Hypothalamus (tissue), 51 donors: Measurements from ENCODE around the gene PCBP1.
"Not testable (repeated sequence)": the region's sequence is repeated elsewhere in the genome, so short reads cannot be mapped to it uniquely, and the experiment has no call there.

Source experiments
- DNase-seq, 51 donors: peaks; one replicate each; lab custom pipeline; 2025; lab: John Stamatoyannopoulos, UW

The PCBP1 gene

GRCh38 chr2:70080610-70081200 is 6.6 kb upstream of the PCBP1 start:
- DNase-seq, result no peak

DNA sequence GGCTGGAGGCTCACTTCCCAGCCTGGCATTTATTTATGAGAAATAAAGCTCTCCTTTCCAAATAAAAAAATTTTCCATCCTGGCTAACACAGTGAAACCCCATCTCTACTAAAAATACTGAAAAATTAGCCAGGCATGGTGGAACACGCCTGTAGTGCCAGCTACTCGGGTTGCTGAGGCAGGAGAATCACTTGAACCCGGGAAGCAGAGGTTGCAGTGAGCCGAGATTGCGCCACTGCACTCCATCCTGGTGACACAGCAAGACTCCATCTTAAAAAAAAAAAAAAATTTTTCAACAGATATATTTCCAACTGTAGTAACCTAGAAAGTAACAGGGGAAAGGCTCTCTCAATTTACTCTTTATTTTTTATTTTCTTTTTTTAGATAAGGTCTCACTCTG is 6.1 kb upstream of the PCBP1 start:
- DNase-seq, result no peak

- DNase-seq, result no peak
Observed at GRCh38 chr2:70083344-70084156, 3.7 kb upstream of the PCBP1 start.

DNA sequence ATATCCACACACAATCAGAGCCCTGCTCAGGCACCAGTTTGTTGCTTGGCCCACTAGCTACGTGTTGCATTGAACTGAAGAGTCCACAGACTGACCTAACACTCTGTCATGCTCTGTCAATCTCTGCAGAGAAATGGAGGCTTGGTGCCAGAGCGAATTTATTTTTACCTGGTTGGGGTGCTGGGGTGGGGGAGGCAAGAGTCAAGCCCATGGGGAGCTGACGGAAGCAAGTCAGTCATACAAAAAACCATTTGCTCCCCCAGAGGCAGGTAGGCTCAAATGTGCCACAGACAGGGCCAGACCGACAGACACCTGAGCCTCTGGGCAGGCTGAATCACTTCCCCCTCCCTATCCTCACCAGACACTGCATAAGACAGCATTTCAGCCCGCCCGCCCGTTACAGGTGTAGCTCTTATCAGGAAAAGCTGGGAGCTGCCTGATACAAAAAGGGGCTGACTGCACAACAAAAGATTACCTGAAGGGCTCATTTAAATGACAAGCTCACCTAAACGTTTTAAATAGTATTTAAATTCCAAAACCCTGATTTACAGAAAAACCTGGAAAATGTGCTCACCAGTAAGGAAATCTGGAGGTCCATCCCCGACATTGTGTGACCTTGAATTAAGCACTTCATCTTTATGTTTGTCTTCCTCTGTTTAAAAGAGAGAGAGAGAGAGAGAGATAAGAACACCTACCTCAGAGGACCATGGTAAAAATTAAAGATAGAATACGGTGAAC is 2.1 kb upstream of the PCBP1 start:
- DNase-seq, result peak in 12 of 51 donors; percentile 15 to 68 (median 31)

DNA sequence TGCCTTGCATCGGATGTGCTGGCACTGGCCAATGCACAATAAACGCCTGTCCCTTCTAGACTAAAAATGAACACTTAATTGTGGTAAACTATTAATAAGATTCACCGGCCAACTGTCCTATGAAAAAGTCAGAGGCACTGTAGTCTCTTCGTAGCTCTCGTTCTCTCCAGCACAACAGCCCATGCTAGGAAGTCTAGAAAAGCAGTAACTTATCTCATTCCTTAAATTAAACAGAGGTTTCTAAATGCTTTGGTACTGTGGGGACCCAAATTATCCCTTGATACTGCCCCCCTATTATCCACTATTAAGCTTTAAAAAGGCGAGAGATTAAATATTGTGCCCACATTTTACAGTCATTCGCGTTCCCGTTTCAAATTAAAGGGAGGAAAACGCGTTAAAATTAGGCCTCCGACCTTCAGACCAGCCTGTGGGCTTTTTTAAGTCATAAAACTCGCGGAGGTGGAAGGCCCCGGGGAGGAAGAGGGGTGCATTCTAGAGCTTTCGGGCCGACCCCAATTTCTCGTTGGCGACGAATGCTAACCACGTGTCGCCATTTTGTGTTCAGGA is 1.5 kb upstream of the PCBP1 start:
- peak in 1 of 51 donors; percentile 73 for DNase-seq

GRCh38 chr2:70086278-70086837 is 919 bp upstream of the PCBP1 start:
- peak; percentile 22 to 95 (median 70) for DNase-seq

DNA sequence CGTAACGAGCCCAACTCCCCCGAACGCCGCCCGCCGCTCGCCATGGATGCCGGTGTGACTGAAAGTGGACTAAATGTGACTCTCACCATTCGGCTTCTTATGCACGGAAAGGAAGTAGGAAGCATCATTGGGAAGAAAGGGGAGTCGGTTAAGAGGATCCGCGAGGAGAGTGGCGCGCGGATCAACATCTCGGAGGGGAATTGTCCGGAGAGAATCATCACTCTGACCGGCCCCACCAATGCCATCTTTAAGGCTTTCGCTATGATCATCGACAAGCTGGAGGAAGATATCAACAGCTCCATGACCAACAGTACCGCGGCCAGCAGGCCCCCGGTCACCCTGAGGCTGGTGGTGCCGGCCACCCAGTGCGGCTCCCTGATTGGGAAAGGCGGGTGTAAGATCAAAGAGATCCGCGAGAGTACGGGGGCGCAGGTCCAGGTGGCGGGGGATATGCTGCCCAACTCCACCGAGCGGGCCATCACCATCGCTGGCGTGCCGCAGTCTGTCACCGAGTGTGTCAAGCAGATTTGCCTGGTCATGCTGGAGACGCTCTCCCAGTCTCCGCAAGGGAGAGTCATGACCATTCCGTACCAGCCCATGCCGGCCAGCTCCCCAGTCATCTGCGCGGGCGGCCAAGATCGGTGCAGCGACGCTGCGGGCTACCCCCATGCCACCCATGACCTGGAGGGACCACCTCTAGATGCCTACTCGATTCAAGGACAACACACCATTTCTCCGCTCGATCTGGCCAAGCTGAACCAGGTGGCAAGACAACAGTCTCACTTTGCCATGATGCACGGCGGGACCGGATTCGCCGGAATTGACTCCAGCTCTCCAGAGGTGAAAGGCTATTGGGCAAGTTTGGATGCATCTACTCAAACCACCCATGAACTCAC is 673 bp downstream of the PCBP1 start:
- peak in 33 of 51 donors; percentile 18 to 80 (median 48) for DNase-seq

DNA sequence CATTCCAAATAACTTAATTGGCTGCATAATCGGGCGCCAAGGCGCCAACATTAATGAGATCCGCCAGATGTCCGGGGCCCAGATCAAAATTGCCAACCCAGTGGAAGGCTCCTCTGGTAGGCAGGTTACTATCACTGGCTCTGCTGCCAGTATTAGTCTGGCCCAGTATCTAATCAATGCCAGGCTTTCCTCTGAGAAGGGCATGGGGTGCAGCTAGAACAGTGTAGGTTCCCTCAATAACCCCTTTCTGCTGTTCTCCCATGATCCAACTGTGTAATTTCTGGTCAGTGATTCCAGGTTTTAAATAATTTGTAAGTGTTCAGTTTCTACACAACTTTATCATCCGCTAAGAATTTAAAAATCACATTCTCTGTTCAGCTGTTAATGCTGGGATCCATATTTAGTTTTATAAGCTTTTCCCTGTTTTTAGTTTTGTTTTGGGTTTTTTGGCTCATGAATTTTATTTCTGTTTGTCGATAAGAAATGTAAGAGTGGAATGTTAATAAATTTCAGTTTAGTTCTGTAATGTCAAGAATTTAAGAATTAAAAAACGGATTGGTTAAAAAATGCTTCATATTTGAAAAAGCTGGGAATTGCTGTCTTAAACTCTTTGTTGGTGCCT is 1.4 kb downstream of the PCBP1 start:
- DNase-seq, result no peak

GRCh38 chr2:70089220-70089982 is 2.1 kb downstream of the PCBP1 start:
- DNase-seq, result peak in 4 of 51 donors; percentile 14 to 35 (median 26)

DNA sequence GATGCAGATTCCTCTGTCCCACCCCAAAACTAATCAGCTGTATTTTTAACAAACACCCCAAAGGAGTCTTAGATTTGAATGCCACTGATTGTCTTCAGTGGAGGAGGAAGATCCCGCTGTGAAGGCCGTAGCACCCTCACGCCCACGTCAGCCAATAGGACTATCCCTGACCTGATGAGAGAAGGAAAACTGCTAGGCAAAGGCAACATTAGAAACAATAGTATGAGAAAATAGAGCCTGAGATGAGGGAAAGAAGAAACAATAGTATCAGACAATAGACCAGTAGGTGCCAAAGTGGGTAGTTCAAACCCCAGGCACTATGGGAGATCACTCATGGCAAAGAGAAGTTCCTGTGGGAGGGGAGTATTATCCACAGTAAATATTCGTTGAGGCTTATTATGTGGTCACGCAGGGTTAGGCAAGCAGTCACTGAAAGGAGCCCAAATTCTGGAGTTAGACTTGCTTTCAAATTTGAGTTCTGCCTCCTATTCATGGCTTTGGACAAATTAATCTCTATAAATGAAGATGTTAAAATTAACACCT is 2.8 kb downstream of the PCBP1 start:
- no peak for DNase-seq

DNA sequence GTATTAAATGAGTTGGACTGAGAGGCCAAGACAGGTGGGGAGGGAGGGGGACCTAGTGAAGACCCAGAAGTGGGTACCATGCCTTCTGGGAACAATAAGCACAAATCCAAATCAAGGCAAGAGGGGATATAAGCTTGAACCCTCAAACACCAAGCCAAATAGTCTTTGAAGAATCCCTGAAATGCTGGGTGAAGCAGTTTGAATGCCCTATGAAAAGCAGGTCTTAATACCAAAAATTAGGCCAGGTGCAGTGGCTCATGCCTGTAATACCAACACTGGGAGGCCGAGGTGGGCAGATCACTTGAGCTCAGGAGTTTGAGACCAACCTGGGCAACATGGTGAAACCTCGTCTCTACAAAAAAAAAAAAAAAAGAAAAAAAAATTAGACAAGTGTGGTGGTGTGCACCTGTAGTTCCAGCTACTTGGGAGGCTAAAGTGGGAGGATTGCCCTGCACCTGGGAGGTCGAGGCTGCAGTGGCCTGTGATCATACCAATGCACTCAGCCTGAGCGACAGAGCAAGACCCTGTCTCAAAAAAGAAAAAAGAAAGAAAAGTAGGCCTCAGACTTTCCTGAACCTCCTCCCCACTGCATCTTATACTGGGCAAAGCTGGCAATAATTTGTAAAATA is 3.5 kb downstream of the PCBP1 start:
- DNase-seq, result no peak

DNA sequence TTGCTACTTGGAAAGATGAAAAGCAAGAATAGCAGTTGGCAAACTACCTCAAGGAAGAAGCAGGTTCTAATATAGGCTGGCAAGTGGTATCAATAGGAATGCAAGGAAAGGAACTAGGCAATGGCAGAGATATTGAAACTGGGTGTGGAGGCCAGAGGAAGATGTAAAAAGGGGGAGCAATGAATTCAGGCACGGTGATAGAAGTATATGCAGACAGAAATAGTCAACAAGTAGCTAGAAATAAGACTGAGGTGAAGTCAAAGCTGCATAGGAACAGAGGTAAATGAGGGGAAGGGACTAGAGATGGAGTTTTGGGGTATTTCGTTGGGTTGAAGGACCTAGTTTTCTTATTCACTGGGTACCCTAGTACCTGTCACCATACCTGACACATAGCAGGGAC is 4.1 kb downstream of the PCBP1 start:
- DNase-seq, result no peak

GRCh38 chr2:70091816-70092215 is 4.5 kb downstream of the PCBP1 start:
- DNase-seq, result no peak

GRCh38 chr2:70092576-70093243 is 5.4 kb downstream of the PCBP1 start:
- not testable (repeated sequence) for DNase-seq

DNA sequence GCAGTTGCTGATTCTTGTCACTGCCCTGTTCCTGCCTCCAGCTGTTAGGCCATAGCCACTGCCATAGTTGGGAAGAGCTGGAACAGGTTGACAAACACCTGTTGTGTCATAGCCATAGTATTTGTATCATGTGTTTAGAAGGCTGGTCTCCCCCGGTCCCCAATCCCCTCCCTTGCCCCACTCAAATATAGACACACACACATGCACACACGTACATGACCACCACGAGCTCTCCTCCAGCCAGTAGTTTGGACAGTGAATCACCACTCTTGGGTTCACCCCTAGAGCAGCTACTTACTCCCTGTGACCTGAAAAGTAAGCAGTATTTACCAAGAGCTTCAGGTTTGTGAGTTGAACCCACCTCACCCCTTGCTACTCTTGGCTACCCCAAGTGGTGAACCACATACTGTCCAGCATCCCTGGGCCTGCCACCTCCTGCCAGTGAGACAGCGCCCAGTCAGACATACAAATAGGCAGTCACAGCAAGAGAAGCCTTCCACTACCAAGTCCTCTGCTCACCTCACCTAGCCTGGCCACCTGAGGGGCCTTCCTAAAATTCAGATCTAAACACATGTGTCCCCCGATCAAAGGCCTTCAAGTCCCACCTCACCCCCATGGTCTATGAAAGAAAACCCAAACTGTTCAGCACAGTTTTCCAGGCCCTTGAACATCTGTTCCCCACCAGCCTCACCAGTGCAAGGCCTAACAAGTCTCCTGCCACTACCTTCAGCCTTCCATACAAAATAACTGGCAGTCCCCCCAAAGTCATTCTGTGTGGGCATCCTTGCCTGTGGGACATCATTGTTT is 7.1 kb downstream of the PCBP1 start:
- no peak for DNase-seq

- DNase-seq, result peak in 35 of 51 donors; percentile 19 to 84 (median 53)
Observed at GRCh38 chr2:70094978-70095719, 7.9 kb downstream of the PCBP1 start.
